B cell (primary cell): ENCODE measurements around the gene ERLIN1. TPM values are rescaled to one million over a fixed set of nuclear protein-coding genes. Genes with fewer than 3 reads are reported as not detected.

Experiments
- ATAC-seq: fragments of 200-7000 bp; cut with Tn5 transposase; one replicate; pipeline ENCODE4 v1.10.0; 2021; ENCODE audit warnings: low read depth, mild to moderate bottlenecking, moderate number of reproducible peaks, moderate library complexity
- CTCF ChIA-PET: fragments of 350-600 bp; sonication (Branson Sonifier 250); formaldehyde crosslinking; loops from one replicate; lab custom pipeline; 2021; ENCODE audit warnings: antibody characterized with exemption, inconsistent platforms; lab: Charles Lee
- POLR2A ChIA-PET: fragments of 350-600 bp; sonication (Branson Sonifier 250); formaldehyde crosslinking; loops from one replicate; lab custom pipeline; 2021; ENCODE audit warnings: antibody characterized with exemption; lab: Charles Lee
- DNase-seq: peaks from one replicate; pipeline ENCODE4 v3.0.0; 2013
- H2AFZ ChIP-seq: 2 replicates; pipeline ENCODE4 v1.6.1; 2012; ENCODE audit warnings: mild to moderate bottlenecking, low read depth, low read length; ENCODE audit not compliant: insufficient read depth, poor library complexity, severe bottlenecking
- H3K27ac ChIP-seq, 2 donors: 1 replicate in 1 of 2; 2 replicates in 1 of 2; pipeline ENCODE4 v1.5.1; 2012 to 2013; ENCODE audit warnings: low read length in 2 of 2, mild to moderate bottlenecking in 2 of 2, moderate library complexity in 1 of 2
- H3K27me3 ChIP-seq, 4 experiments: fragments of 200-600 bp in 1 of 4; sonication (generic) in 1 of 4; replicated peaks in 1 of 4; 1 replicate in 2 of 4; 2 replicates in 2 of 4; pipeline versions ENCODE4 v1.6.1 to v1.7.0; 2013 to 2016; ENCODE audit warnings: low read length in 3 of 4, mild to moderate bottlenecking in 2 of 4, mixed read lengths in 1 of 4, moderate library complexity in 1 of 4; ENCODE audit not compliant: insufficient read depth in 4 of 4, control insufficient read depth in 3 of 4; ENCODE audit errors: control extremely low read depth in 1 of 4
- H3K36me3 ChIP-seq, 2 experiments: replicated peaks in 1 of 2; 1 replicate in 1 of 2; 2 replicates in 1 of 2; pipeline versions ENCODE4 v1.6.1 to v1.7.1; 2013; ENCODE audit warnings: low read length in 1 of 2; ENCODE audit not compliant: insufficient read depth in 2 of 2, control insufficient read depth in 1 of 2; ENCODE audit errors: control extremely low read depth in 1 of 2, extremely low read depth in 1 of 2
- H3K4me1 ChIP-seq, 2 donors: fragments of 200-600 bp in 1 of 2; sonication (generic) in 1 of 2; 1 replicate in 1 of 2; 2 replicates in 1 of 2; pipeline versions ENCODE4 v1.5.1 to v1.6.1; 2013 to 2017; ENCODE audit warnings: low read length in 2 of 2; ENCODE audit not compliant: control insufficient read depth in 2 of 2, insufficient read depth in 2 of 2
- H3K4me2 ChIP-seq: replicated peaks from 2 replicates; pipeline ENCODE3; 2012; ENCODE audit warnings: mild to moderate bottlenecking, low read depth, low read length; ENCODE audit not compliant: poor library complexity, severe bottlenecking
- H3K4me3 ChIP-seq, 5 experiments: fragments of 200-600 bp in 1 of 5; sonication (generic) in 1 of 5; 1 replicate in 3 of 5; 2 replicates in 2 of 5; pipeline versions ENCODE4 v1.5.1 to v1.7.0; 2011 to 2016; ENCODE audit warnings: low read length in 4 of 5, mild to moderate bottlenecking in 4 of 5, low read depth in 2 of 5, control low read depth in 1 of 5, moderate library complexity in 1 of 5; ENCODE audit not compliant: insufficient read depth in 1 of 5; ENCODE audit errors: control extremely low read depth in 1 of 5, extremely low read depth in 1 of 5
- H3K79me2 ChIP-seq: fragments of 200-600 bp; sonication (generic); one replicate; pipeline ENCODE4 v1.6.0; 2016; ENCODE audit warnings: low read length; ENCODE audit not compliant: control insufficient read depth, insufficient read depth
- H3K9ac ChIP-seq: fragments of 200-600 bp; sonication (generic); 2 replicates; pipeline ENCODE4 v1.6.1; 2017; ENCODE audit warnings: mild to moderate bottlenecking, low read length, moderate library complexity
- H3K9me3 ChIP-seq, 3 donors: one replicate each; pipeline versions ENCODE4 v1.6.1 to v1.7.1; 2013; ENCODE audit warnings: low read length in 2 of 3; ENCODE audit not compliant: control insufficient read depth in 2 of 3, insufficient read depth in 1 of 3; ENCODE audit errors: control extremely low read depth in 1 of 3
- H4K20me1 ChIP-seq: 2 replicates; pipeline ENCODE4 v1.6.0; 2012; ENCODE audit warnings: mild to moderate bottlenecking, low read length; ENCODE audit not compliant: insufficient read depth, control insufficient read depth, poor library complexity, severe bottlenecking
- H3K27ac Mint-ChIP-seq: one replicate; pipeline ENCODE4 v1.8.0; 2021; ENCODE audit warnings: mixed read lengths
- H3K27me3 Mint-ChIP-seq: one replicate; pipeline ENCODE4 v1.8.0; 2021; ENCODE audit warnings: mixed read lengths
- H3K4me1 Mint-ChIP-seq: one replicate; pipeline ENCODE4 v1.8.0; 2021; ENCODE audit warnings: mixed read lengths
- H3K4me3 Mint-ChIP-seq: one replicate; pipeline ENCODE4 v1.8.0; 2021; ENCODE audit warnings: mixed read lengths
- H3K9me3 Mint-ChIP-seq: one replicate; pipeline ENCODE4 v1.8.0; 2022; ENCODE audit warnings: mixed read lengths; ENCODE audit not compliant: insufficient read depth
- CTCF ChIP-seq: fragments of 200-600 bp; IDR thresholded peaks from one replicate; pipeline ENCODE4 v1.8.0; 2022; ENCODE audit warnings: antibody characterized with exemption, mild to moderate bottlenecking
- EZH2 ChIP-seq: IDR thresholded peaks from 2 replicates; pipeline ENCODE4 v1.6.1; 2012; ENCODE audit warnings: borderline replicate concordance, low read depth, mild to moderate bottlenecking, moderate library complexity, low read length; ENCODE audit not compliant: insufficient read depth, poor library complexity, severe bottlenecking
- WGBS: methylation state at CpG from one replicate; pipeline ENCODE4 v1.1.5; 2013; ENCODE audit warnings: missing lambda C conversion rate; ENCODE audit not compliant: insufficient coverage; 5-methylcytosine and 5-hydroxymethylcytosine counted together
- intact Hi-C: fragments of 100-400 bp; cut with micrococcal nuclease; formaldehyde crosslinking; loops from one replicate; pipeline ENCODE4 v1.10.0; 2022
- polyA plus RNA-seq: library from polyadenylated mRNA; depleted of rRNA; stranded (reverse); fragments of >200 nt; gene quantifications from 2 replicates; pipeline ENCODE4 v1.2.3, GENCODE V29; 2012
- total RNA-seq, 2 donors: library from RNA; stranded (reverse); fragments of 120-200 nt in 1 of 2; gene quantifications; 1 replicate in 1 of 2; 2 replicates in 1 of 2; pipeline versions ENCODE4 v1.2.3 to v1.2.4, GENCODE V29; 2013 to 2022

The ERLIN1 gene
- total and polyA plus RNA-seq, 2 donors (not counting 1 experiment from before 2014, with no cell fraction given), result 4.3 to 9.0 TPM

GRCh38 chr10:100143756-100144155 is 42.1 kb downstream of the ERLIN1 start:
- Histone ChIP-seq H3K4me1 (peaks cover 0 to 1% of the 10 kb centered on the region in 2 donors), H3K79me2 (no peaks in the 10 kb centered on the region), H3K9me3 (no peaks in the 10 kb centered on the region), H3K27me3 (peaks cover 0 to 3% (median 0%) of the 10 kb centered on the region in 4 experiments), H3K36me3 (no peaks in the 10 kb centered on the region), H3K27ac (no peak overlapping the region), H2AFZ (no peak overlapping the region), H3K9ac (no peak overlapping the region), H3K4me2 (no peak overlapping the region), H4K20me1 (no peaks in the 10 kb centered on the region), H3K4me3 (no peak overlapping the region)
- ATAC-seq, result no peak
- no peak overlapping the region for H3K27ac Mint-ChIP-seq
- H3K4me1 Mint-ChIP-seq, result peaks cover 3% of the 10 kb centered on the region
- DNase-seq, result no peak
- ChIA-PET POLR2A (no interaction called here), CTCF (no interaction called here)
- no peaks in the 10 kb centered on the region for H3K9me3 Mint-ChIP-seq
- WGBS, result 97% methylated on average over 9 of the region's 9 CpGs
- no peak overlapping the region for H3K4me3 Mint-ChIP-seq
- TF ChIP-seq EZH2 (no peak), CTCF (no peak)
- H3K27me3 Mint-ChIP-seq, result peaks cover 16% of the 10 kb centered on the region
- intact Hi-C loops, result no loop called here

DNA sequence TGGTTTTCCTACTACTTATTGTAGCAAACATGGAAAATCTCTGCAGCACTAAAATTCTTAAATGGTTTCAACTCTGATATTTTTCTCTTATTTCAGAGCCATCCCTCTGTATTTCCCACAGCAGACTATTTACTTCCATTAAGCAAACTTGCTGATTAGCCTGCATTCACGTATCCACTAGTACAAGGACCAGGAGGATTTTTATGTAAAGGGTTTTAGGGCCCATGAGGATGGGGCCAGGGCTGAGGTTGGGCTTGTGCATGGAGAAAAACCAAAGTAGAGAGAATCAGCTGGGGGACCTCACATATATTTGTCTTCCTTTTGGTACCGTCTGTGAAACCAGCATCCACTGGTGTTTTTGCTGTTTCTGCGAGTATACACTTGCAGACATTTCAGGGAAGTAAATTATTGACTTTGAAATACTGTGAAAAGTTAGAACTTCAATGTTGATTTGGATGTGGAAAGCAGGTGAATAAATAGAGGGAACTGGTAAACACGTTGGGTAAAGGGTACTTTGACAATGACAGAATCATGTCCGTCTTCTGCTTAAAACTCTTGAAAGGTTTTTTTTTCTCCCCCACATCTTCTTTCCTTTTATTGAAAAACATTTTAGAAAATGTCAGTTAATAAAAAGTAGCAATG is 44.3 kb downstream of the ERLIN1 start:
- Mint-ChIP-seq H3K4me3 (no peak overlapping the region), H3K4me1 (no peaks in the 10 kb centered on the region), H3K27ac (no peak overlapping the region), H3K9me3 (no peaks in the 10 kb centered on the region), H3K27me3 (peaks cover 24% of the 10 kb centered on the region)
- H3K4me3 ChIP-seq, result no peak overlapping the region
- ChIA-PET POLR2A (no interaction called here), CTCF (no interaction called here)
- H2AFZ ChIP-seq, result no peak overlapping the region
- no peak overlapping the region for H3K9ac ChIP-seq
- no peaks in the 10 kb centered on the region for H3K79me2 ChIP-seq
- TF ChIP-seq EZH2, result no peak
- H3K27me3 ChIP-seq, result peaks cover 0 to 3% (median 0%) of the 10 kb centered on the region in 4 experiments
- no peaks in the 10 kb centered on the region for H3K4me1 ChIP-seq
- intact Hi-C loops, result no loop called here
- H3K27ac ChIP-seq, result no peak overlapping the region
- no peaks in the 10 kb centered on the region for H3K9me3 ChIP-seq
- no peaks in the 10 kb centered on the region for H3K36me3 ChIP-seq
- 100% methylated on average over 2 of the region's 5 CpGs for WGBS
- DNase-seq (no peak), ATAC-seq (no peak)
- H3K4me2 ChIP-seq, result no peak overlapping the region
- no peaks in the 10 kb centered on the region for H4K20me1 ChIP-seq
